ENCODE measurements around the gene PPT2. TPM values are rescaled to one million over a fixed set of nuclear protein-coding genes. Genes with fewer than 3 reads are reported as not detected.

Gene PPT2
- total and polyA plus RNA-seq, 2 of the 13 experiments (the other 11 are each of a cell fraction or from before 2014, with no cell fraction given), result 39.2 to 61.8 TPM

DNA sequence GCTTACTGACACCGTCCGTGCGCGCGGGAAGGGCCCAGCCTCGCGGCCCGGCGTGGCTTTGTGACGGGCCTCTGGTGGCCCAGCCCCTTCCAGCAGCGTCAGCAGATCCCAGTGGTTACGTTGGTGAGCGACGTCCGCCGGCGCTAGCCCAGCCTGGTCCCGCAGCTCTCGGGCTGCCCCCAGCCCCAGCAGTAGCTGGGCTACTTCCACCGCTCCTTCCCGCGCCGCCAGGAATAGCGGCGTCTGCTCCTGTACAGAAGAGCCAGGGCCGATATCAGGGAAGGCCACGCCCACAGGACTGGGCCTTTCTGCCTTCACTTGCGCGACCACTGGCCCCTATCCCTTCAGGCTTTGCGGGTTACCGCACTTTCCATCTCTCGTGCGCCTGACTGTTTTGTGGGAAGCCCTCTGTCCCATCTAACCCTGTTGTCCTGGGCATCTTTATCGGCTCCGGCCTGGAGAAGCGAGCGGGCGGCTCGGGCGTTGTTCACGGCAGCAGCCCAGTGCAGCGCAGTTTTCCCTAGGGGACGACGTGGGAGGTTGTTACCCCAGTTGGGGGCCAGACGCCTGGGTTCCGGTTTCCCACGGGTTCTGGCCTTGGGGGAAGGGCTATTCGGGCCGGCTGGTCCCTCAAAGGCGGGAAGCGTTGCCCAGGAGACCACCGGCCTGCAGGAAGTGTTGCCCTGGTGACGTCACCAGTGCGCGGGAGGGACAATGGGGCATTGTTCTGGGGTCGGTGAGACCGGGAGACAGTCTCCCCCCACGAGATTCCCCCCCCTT lies 42.2 kb downstream of the PPT2 start (continued):
- TF ChIP-seq, protein P1, sequence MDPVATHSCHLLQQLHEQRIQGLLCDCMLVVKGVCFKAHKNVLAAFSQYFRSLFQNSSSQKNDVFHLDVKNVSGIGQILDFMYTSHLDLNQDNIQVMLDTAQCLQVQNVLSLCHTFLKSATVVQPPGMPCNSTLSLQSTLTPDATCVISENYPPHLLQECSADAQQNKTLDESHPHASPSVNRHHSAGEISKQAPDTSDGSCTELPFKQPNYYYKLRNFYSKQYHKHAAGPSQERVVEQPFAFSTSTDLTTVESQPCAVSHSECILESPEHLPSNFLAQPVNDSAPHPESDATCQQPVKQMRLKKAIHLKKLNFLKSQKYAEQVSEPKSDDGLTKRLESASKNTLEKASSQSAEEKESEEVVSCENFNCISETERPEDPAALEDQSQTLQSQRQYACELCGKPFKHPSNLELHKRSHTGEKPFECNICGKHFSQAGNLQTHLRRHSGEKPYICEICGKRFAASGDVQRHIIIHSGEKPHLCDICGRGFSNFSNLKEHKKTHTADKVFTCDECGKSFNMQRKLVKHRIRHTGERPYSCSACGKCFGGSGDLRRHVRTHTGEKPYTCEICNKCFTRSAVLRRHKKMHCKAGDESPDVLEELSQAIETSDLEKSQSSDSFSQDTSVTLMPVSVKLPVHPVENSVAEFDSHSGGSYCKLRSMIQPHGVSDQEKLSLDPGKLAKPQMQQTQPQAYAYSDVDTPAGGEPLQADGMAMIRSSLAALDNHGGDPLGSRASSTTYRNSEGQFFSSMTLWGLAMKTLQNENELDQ (CRISPR knock-in tag; IDR thresholded peaks at IDR 0.05; ENCODE audit: borderline replicate concordance), result no peak
- TF ChIP-seq ZSCAN29 (CRISPR knock-in tag; conservative IDR thresholded peaks at IDR 0.05) (peak; percentile 63; the same call in 1 of the 2 replicates), ZNF577 (CRISPR knock-in tag; IDR thresholded peaks at IDR 0.05; ENCODE audit: borderline replicate concordance, low read depth) (no peak), ZSCAN30 (CRISPR knock-in tag; IDR thresholded peaks at IDR 0.05) (no peak), GPN1 (CRISPR knock-in tag; IDR thresholded peaks at IDR 0.05; ENCODE audit: borderline replicate concordance) (no peak), ZNF263 (CRISPR knock-in tag; IDR thresholded peaks at IDR 0.05) (0 out of 2 replicates have a peak, but pooled peaks have one; percentile 7), ZNF616 (CRISPR knock-in tag; IDR thresholded peaks at IDR 0.05; ENCODE audit: low read depth) (peak; percentile 89), ASH2L (IDR thresholded peaks at IDR 0.05; ENCODE audit: insufficient read length, low read depth, low read length) (peak; percentile 58), MAFK (conservative IDR thresholded peaks at IDR 0.05 in 1 of 2, IDR thresholded peaks at IDR 0.05 in 1 of 2; ENCODE audit: low read length in 2 of 2) (peak; percentile 92 to 98), XRCC5 (optimal IDR thresholded peaks at IDR 0.05; ENCODE audit: low read length) (no peak), TCF7 (IDR thresholded peaks at IDR 0.05; ENCODE audit: low read depth) (no peak), SMC3 (IDR thresholded peaks at IDR 0.05; ENCODE audit: low read length) (no peak), ZNF234 (CRISPR knock-in tag; conservative IDR thresholded peaks at IDR 0.05) (no peak), ZSCAN20 (CRISPR knock-in tag; IDR thresholded peaks at IDR 0.05; ENCODE audit: borderline replicate concordance) (peak; percentile 88), ZNF260 (CRISPR knock-in tag; IDR thresholded peaks at IDR 0.05; ENCODE audit: borderline replicate concordance, low read depth) (no peak), PLRG1 (conservative IDR thresholded peaks at IDR 0.05) (no peak)
- TF ChIP-seq, protein P2, sequence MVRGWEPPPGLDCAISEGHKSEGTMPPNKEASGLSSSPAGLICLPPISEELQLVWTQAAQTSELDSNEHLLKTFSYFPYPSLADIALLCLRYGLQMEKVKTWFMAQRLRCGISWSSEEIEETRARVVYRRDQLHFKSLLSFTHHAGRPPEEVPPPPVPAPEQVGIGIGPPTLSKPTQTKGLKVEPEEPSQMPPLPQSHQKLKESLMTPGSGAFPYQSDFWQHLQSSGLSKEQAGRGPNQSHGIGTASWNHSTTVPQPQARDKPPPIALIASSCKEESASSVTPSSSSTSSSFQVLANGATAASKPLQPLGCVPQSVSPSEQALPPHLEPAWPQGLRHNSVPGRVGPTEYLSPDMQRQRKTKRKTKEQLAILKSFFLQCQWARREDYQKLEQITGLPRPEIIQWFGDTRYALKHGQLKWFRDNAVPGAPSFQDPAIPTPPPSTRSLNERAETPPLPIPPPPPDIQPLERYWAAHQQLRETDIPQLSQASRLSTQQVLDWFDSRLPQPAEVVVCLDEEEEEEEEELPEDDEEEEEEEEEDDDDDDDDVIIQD (CRISPR knock-in tag; IDR thresholded peaks at IDR 0.05; ENCODE audit: low read depth), result no peak
- TF ChIP-seq, protein P3, sequence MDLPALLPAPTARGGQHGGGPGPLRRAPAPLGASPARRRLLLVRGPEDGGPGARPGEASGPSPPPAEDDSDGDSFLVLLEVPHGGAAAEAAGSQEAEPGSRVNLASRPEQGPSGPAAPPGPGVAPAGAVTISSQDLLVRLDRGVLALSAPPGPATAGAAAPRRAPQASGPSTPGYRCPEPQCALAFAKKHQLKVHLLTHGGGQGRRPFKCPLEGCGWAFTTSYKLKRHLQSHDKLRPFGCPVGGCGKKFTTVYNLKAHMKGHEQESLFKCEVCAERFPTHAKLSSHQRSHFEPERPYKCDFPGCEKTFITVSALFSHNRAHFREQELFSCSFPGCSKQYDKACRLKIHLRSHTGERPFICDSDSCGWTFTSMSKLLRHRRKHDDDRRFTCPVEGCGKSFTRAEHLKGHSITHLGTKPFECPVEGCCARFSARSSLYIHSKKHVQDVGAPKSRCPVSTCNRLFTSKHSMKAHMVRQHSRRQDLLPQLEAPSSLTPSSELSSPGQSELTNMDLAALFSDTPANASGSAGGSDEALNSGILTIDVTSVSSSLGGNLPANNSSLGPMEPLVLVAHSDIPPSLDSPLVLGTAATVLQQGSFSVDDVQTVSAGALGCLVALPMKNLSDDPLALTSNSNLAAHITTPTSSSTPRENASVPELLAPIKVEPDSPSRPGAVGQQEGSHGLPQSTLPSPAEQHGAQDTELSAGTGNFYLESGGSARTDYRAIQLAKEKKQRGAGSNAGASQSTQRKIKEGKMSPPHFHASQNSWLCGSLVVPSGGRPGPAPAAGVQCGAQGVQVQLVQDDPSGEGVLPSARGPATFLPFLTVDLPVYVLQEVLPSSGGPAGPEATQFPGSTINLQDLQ (CRISPR knock-in tag; IDR thresholded peaks at IDR 0.05), result no peak
- TF ChIP-seq, protein P4, sequence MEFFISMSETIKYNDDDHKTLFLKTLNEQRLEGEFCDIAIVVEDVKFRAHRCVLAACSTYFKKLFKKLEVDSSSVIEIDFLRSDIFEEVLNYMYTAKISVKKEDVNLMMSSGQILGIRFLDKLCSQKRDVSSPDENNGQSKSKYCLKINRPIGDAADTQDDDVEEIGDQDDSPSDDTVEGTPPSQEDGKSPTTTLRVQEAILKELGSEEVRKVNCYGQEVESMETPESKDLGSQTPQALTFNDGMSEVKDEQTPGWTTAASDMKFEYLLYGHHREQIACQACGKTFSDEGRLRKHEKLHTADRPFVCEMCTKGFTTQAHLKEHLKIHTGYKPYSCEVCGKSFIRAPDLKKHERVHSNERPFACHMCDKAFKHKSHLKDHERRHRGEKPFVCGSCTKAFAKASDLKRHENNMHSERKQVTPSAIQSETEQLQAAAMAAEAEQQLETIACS (CRISPR knock-in tag; IDR thresholded peaks at IDR 0.05), result peak; percentile 80
- TF ChIP-seq, protein P5, sequence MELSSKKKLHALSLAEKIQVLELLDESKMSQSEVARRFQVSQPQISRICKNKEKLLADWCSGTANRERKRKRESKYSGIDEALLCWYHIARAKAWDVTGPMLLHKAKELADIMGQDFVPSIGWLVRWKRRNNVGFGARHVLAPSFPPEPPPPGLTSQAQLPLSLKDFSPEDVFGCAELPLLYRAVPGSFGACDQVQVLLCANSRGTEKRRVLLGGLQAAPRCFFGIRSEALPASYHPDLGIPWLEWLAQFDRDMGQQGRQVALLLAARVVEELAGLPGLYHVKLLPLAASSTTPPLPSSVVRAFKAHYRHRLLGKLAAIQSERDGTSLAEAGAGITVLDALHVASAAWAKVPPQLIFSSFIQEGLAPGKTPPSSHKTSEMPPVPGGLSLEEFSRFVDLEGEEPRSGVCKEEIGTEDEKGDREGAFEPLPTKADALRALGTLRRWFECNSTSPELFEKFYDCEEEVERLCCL (CRISPR knock-in tag; IDR thresholded peaks at IDR 0.05; ENCODE audit: borderline replicate concordance), result peak; percentile 53; the same call in 1 of the 2 replicates
